Erythroblast (primary cell): ENCODE data around the gene DHRSX.
"Not testable (repeated sequence)": the region's sequence is repeated elsewhere in the genome, so short reads cannot be mapped to it uniquely, and the experiment has no call there.

Experiments
- DNase-seq, 2 experiments: peaks; one replicate each; lab custom pipeline; 2025; lab: John Stamatoyannopoulos, UW
- GATA1 ChIP-seq: IDR thresholded peaks from 2 replicates; pipeline ENCODE4 v1.6.1; 2011; ENCODE audit warnings: low read depth, mild to moderate bottlenecking, control low read depth, low read length, moderate library complexity
- POLR2A ChIP-seq: IDR thresholded peaks from 2 replicates; pipeline ENCODE4 v1.6.1; 2011; ENCODE audit warnings: mild to moderate bottlenecking, low read length

DHRSX gene

GRCh38 chrX:2511326-2511725 lies 10.6 kb upstream of the DHRSX start:
- no peak for DNase-seq
- TF ChIP-seq GATA1 (no peak), POLR2A (no peak)

- DNase-seq: no peak
- TF ChIP-seq GATA1: no peak
Measured at GRCh38 chrX:2508648-2509335, 8.0 kb upstream of the DHRSX start.

- TF ChIP-seq POLR2A (no peak), GATA1 (no peak)
- no peak for DNase-seq
Measured at GRCh38 chrX:2507904-2508627, 7.3 kb upstream of the DHRSX start.

GRCh38 chrX:2507196-2507595 lies 6.4 kb upstream of the DHRSX start:
- no peak for DNase-seq
- TF ChIP-seq GATA1: no peak
- no peak for TF ChIP-seq POLR2A

- DNase-seq: not testable (repeated sequence)
Measured at GRCh38 chrX:2505341-2505740, 4.6 kb upstream of the DHRSX start.

GRCh38 chrX:2504706-2505332 lies 4.0 kb upstream of the DHRSX start:
- TF ChIP-seq GATA1: no peak
- TF ChIP-seq POLR2A: no peak
- no peak for DNase-seq

- TF ChIP-seq POLR2A (no peak), GATA1 (no peak)
- no peak for DNase-seq
Measured at GRCh38 chrX:2503591-2504500, 3.1 kb upstream of the DHRSX start.

- DNase-seq: no peak
- TF ChIP-seq GATA1 (no peak), POLR2A (no peak)
Measured at GRCh38 chrX:2502668-2503519, 2.1 kb upstream of the DHRSX start.

GRCh38 chrX:2502120-2502667 lies 1.4 kb upstream of the DHRSX start:
- no peak for DNase-seq
- TF ChIP-seq POLR2A (no peak), GATA1 (no peak)

- no peak for TF ChIP-seq POLR2A
- TF ChIP-seq GATA1: no peak
- no peak for DNase-seq
Measured at GRCh38 chrX:2501559-2502102, 855 bp upstream of the DHRSX start.

- TF ChIP-seq GATA1 (no peak), POLR2A (no peak)
- DNase-seq: no peak
Measured at GRCh38 chrX:2500091-2500802, 529 bp downstream of the DHRSX start.

- TF ChIP-seq GATA1 (no peak), POLR2A (no peak)
- DNase-seq: no peak
Measured at GRCh38 chrX:2499507-2499906, 1.3 kb downstream of the DHRSX start.
